GM23248 (cell line): ENCODE data around the gene SNX32. TPM values are rescaled to one million over a fixed set of nuclear protein-coding genes. Genes with fewer than 3 reads are reported as not detected.
A peak's percentile ranks its signal among the peaks of the same experiment; 100 is the strongest.

ENCODE experiments used
- DNase-seq: peaks from one replicate; pipeline ENCODE4 v3.0.0-alpha.2; 2015
- H2AFZ ChIP-seq: fragments of 200-600 bp; sonication (generic); 2 replicates; pipeline ENCODE4 v1.6.1; 2016; ENCODE audit warnings: antibody characterized with exemption
- H3F3A ChIP-seq: fragments of 200-600 bp; sonication (generic); 2 replicates; pipeline ENCODE4 v1.6.1; 2016; ENCODE audit warnings: mild to moderate bottlenecking, antibody characterized with exemption, mixed run types; ENCODE audit not compliant: insufficient read depth
- H3K27ac ChIP-seq: fragments of 200-600 bp; sonication (generic); 2 replicates; pipeline ENCODE4 v1.5.1; 2016; ENCODE audit warnings: mild to moderate bottlenecking
- H3K27me3 ChIP-seq: fragments of 200-600 bp; sonication (generic); replicated peaks from 2 replicates; pipeline ENCODE4 v1.6.1; 2016; ENCODE audit warnings: mild to moderate bottlenecking; ENCODE audit not compliant: insufficient read depth
- H3K36me3 ChIP-seq: fragments of 200-600 bp; sonication (generic); 2 replicates; pipeline ENCODE4 v1.6.1; 2016; ENCODE audit warnings: low read depth, mild to moderate bottlenecking
- H3K4me1 ChIP-seq: fragments of 200-600 bp; sonication (generic); 2 replicates; pipeline ENCODE4 v1.6.1; 2016; ENCODE audit warnings: mild to moderate bottlenecking; ENCODE audit not compliant: insufficient read depth
- H3K4me2 ChIP-seq: fragments of 200-600 bp; sonication (generic); one replicate; pipeline ENCODE4 v1.6.1; 2016; ENCODE audit warnings: mild to moderate bottlenecking; ENCODE audit not compliant: unreplicated experiment
- H3K4me3 ChIP-seq: fragments of 200-600 bp; sonication (generic); 2 replicates; pipeline ENCODE4 v1.5.1; 2016; ENCODE audit warnings: mild to moderate bottlenecking
- H3K79me2 ChIP-seq: fragments of 200-600 bp; sonication (generic); 2 replicates; pipeline ENCODE4 v1.6.1; 2016; ENCODE audit warnings: mild to moderate bottlenecking; ENCODE audit not compliant: insufficient read depth
- H3K9ac ChIP-seq: fragments of 200-600 bp; sonication (generic); 2 replicates; pipeline ENCODE4 v1.6.1; 2016; ENCODE audit warnings: mild to moderate bottlenecking
- H3K9me2 ChIP-seq: fragments of 200-600 bp; sonication (generic); 2 replicates; pipeline ENCODE4 v1.6.1; 2016; ENCODE audit warnings: mixed run types, mild to moderate bottlenecking, moderate library complexity; ENCODE audit not compliant: insufficient read depth
- H3K9me3 ChIP-seq: fragments of 200-600 bp; sonication (generic); one replicate; pipeline ENCODE4 v1.6.1; 2017; ENCODE audit warnings: low read depth
- H4K20me1 ChIP-seq: fragments of 200-600 bp; sonication (generic); 2 replicates; pipeline ENCODE4 v1.6.0; 2016; ENCODE audit not compliant: insufficient read depth
- EZH2 ChIP-seq: fragments of 200-600 bp; sonication (generic); IDR thresholded peaks from 2 replicates; pipeline ENCODE4 v1.6.1; 2018; ENCODE audit warnings: antibody characterized with exemption, mild to moderate bottlenecking; ENCODE audit not compliant: insufficient read depth, poor library complexity, severe bottlenecking
- EZH2phosphoT487 ChIP-seq: fragments of 200-600 bp; sonication (generic); IDR thresholded peaks from 2 replicates; pipeline ENCODE4 v1.6.1; 2018; ENCODE audit warnings: antibody characterized with exemption, moderate library complexity, mild to moderate bottlenecking, low read depth; ENCODE audit not compliant: insufficient read depth
- WGBS, 2 experiments: methylation state at CpG; one replicate each; pipeline ENCODE4 v1.1.6; 2015 to 2017; ENCODE audit warnings: low lambda C conversion rate in 2 of 2, low coverage in 1 of 2; ENCODE audit errors: missing lambda C conversion rate in 2 of 2; 5-methylcytosine and 5-hydroxymethylcytosine counted together
- in situ Hi-C: fragments of 300-500 bp; cut with MboI; formaldehyde crosslinking; loops from 2 replicates; pipeline ENCODE4 v1.15.0; 2020
- polyA plus RNA-seq: library from polyadenylated mRNA; unstranded; fragments of >200 nt; fragmentation: Nextera tagmentation; extraction: Ambion mirVana; gene quantifications from 2 replicates; pipeline ENCODE4 v1.2.1, GENCODE V29; 2016
- total RNA-seq: library from RNA; depleted of rRNA; stranded (reverse); fragments of >200 nt; shearing (Covaris generic); gene quantifications from 2 replicates; pipeline ENCODE4 v1.2.3, GENCODE V29; 2014

SNX32 gene
- total and polyA plus RNA-seq, 2 experiments from 2014 or later, result 0.51 TPM; not detected in 1

GRCh38 chr11:65809496-65809895, 24.3 kb upstream of the SNX32 start:
- Histone ChIP-seq H2AFZ (no peak overlapping the region), H3F3A (no peaks in the 10 kb centered on the region), H3K27ac (no peak overlapping the region), H3K36me3 (no peaks in the 10 kb centered on the region), H3K27me3 (0 out of 2 replicates have a peak, but pooled peaks cover 5% of the 10 kb centered on the region), H3K9me2 (no peaks in the 10 kb centered on the region), H3K4me1 (no peaks in the 10 kb centered on the region), H3K9me3 (no peaks in the 10 kb centered on the region), H4K20me1 (no peaks in the 10 kb centered on the region), H3K9ac (no peak overlapping the region), H3K4me2 (no peak overlapping the region), H3K4me3 (no peak overlapping the region), H3K79me2 (no peaks in the 10 kb centered on the region)
- in situ Hi-C loops, result no loop called here
- TF ChIP-seq EZH2phosphoT487 (no peak), EZH2 (no peak)
- DNase-seq, result no peak
- 62 to 69% methylated on average over 9 of the region's 9 CpGs for WGBS, 2 experiments

DNA sequence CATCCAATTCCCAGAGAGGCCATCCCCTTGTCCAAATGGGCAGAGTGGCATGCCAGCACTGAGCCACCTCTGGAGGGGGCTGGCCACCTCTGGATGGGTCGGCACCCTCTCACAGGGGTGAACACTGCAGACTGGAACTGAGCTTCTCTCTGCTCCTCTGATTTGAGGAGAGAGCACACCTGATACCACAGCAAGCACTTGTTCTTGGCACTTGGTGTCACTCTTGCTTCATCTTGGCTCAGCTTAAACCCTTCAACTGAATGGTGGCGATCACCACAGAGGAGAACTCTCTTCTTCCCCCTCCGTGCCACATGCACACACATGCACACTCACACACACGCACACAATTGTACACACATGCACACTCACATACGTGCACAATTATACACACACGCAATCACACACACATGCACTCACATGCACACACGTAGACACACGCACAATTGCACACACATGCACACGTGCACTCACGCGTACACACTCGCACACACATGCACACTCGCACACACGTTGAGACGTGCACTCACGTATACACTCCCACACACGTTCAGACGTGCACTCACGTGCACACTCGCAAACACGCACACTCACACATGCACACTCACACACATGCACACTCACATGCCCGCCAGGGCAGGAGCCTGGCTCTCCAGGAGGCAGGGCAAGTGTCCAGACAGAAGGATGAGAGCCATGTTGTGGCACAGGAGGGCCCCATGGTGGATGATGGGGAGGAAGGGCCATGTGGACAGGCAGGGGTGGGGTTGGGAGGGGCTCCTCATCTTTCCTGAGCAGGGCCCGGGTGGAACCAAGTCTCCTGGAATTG, 23.5 kb upstream of the SNX32 start:
- in situ Hi-C loops, result no loop called here

DNA sequence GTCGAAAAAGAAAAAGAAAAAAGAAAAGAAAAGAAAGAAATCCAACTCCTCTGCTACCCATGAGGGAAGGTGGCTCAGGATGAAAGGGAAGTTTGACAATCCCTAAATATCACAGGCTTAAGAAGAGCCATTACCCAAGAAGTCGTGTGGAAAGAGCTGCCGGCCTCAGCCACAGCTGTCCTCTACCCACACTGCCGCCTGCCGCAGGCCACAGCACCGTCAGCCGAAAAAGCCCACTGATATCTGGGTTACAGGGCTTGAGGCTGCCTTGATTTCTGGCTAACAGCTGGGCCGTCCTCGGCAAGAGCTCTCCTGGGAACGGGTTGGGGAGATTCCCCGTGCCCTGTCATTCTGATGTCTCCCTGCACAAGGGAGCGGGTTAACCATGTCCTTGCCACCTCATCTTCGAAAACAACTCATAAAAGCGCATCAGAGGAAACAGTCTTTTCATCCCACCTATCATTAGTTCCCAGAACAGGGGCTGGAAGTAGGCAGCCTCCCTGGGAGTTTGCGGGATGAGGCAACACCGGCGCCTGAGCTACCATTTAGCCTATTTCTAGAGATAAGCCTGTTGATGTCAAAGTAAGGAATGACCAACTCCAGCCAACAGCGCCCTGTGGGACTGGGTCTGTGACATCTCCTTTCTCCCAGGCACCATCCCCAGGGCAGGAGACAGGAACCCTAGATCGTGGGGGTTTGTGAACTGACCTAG, 21.8 kb upstream of the SNX32 start:
- H3K9me2 ChIP-seq, result no peaks in the 10 kb centered on the region
- H3K79me2 ChIP-seq, result no peaks in the 10 kb centered on the region
- no peaks in the 10 kb centered on the region for H3K4me1 ChIP-seq
- in situ Hi-C loops, result no loop called here
- DNase-seq, result no peak
- no peak overlapping the region for H3K4me2 ChIP-seq
- TF ChIP-seq EZH2, result no peak
- no peak for TF ChIP-seq EZH2phosphoT487
- no peak overlapping the region for H3K4me3 ChIP-seq
- H4K20me1 ChIP-seq, result no peaks in the 10 kb centered on the region
- no peak overlapping the region for H2AFZ ChIP-seq
- H3K27me3 ChIP-seq, result 0 out of 2 replicates have a peak, but pooled peaks cover 4% of the 10 kb centered on the region
- no peak overlapping the region for H3K9ac ChIP-seq
- no peaks in the 10 kb centered on the region for H3K9me3 ChIP-seq
- no peak overlapping the region for H3K27ac ChIP-seq
- no peaks in the 10 kb centered on the region for H3F3A ChIP-seq
- WGBS, 2 experiments, result 58 to 59% methylated on average over 19 of the region's 19 CpGs
- H3K36me3 ChIP-seq, result no peaks in the 10 kb centered on the region

More for the DNA sequence above, 23.5 kb upstream of the SNX32 start:
- no peaks in the 10 kb centered on the region for H4K20me1 ChIP-seq
- no peaks in the 10 kb centered on the region for H3K4me1 ChIP-seq
- no peak overlapping the region for H3K4me2 ChIP-seq
- no peak overlapping the region for H3K4me3 ChIP-seq
- TF ChIP-seq EZH2phosphoT487 (no peak), EZH2 (no peak)
- H3K36me3 ChIP-seq, result no peaks in the 10 kb centered on the region
- no peak overlapping the region for H2AFZ ChIP-seq
- 77 to 80% methylated on average over 23 of the region's 23 CpGs for WGBS, 2 experiments
- H3K79me2 ChIP-seq, result no peaks in the 10 kb centered on the region
- no peak for DNase-seq
- H3K9me3 ChIP-seq, result no peaks in the 10 kb centered on the region
- H3F3A ChIP-seq, result no peaks in the 10 kb centered on the region
- no peak overlapping the region for H3K27ac ChIP-seq
- H3K9me2 ChIP-seq, result no peaks in the 10 kb centered on the region
- 0 out of 2 replicates have a peak, but pooled peaks cover 4% of the 10 kb centered on the region for H3K27me3 ChIP-seq
- H3K9ac ChIP-seq, result no peak overlapping the region

DNA sequence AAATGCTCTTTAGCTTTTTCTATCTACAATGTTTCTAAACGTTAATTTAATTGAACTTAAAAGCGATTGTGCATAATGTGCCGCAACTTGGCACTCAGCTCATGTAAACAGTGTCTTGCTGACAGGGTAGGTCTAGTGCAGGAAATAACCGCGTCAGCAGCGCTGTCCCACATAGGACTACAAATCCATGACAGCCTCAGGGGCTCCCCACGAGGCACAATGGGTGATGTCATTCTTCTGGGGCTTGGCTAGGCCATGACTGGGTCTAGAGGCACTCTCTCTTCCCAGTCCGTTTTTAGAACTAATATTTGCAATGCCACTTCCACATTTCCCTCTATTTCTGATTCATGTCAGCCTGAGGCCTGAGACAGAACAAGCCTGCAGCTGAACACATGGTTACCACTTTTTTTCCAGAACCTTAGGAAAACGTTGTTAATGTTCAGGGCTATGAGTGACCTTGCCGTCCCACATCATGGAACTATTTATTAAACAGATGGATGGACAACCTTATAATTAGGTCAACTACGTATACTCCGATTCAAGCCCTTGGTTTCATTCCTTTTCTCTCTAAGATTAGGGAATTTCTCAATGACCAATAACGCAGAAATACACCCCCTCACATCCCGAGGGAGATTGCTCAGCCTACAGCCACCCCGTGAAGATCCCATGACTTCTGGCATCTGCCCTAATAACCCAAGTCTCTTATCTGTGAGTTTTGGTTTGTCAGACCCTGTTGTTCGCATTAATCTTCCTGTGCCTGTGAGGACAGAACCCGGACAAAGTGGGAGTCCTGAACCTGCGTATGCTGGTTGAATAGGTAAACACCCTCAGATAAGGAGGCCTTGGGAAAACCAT, 19.4 kb upstream of the SNX32 start:
- H3K9me3 ChIP-seq, result no peaks in the 10 kb centered on the region
- H2AFZ ChIP-seq, result no peak overlapping the region
- TF ChIP-seq EZH2phosphoT487 (no peak), EZH2 (no peak)
- 60 to 62% methylated on average over 18 of the region's 18 CpGs for whole genome bisulfite sequencing, 2 experiments
- H3K4me2 ChIP-seq, result no peak overlapping the region
- no peaks in the 10 kb centered on the region for H3K27me3 ChIP-seq
- H3K79me2 ChIP-seq, result no peaks in the 10 kb centered on the region
- no peak overlapping the region for H3K4me3 ChIP-seq
- H3F3A ChIP-seq, result no peaks in the 10 kb centered on the region
- no peaks in the 10 kb centered on the region for H3K36me3 ChIP-seq
- H3K9ac ChIP-seq, result no peak overlapping the region
- H3K9me2 ChIP-seq, result no peaks in the 10 kb centered on the region
- DNase-seq, result peak; percentile 21
- no peak overlapping the region for H3K27ac ChIP-seq
- no peaks in the 10 kb centered on the region for H3K4me1 ChIP-seq
- no peaks in the 10 kb centered on the region for H4K20me1 ChIP-seq
- in situ Hi-C loops, result no loop called here
